ENCODE results near the gene MAP4K3.

MAP4K3 gene

DNA sequence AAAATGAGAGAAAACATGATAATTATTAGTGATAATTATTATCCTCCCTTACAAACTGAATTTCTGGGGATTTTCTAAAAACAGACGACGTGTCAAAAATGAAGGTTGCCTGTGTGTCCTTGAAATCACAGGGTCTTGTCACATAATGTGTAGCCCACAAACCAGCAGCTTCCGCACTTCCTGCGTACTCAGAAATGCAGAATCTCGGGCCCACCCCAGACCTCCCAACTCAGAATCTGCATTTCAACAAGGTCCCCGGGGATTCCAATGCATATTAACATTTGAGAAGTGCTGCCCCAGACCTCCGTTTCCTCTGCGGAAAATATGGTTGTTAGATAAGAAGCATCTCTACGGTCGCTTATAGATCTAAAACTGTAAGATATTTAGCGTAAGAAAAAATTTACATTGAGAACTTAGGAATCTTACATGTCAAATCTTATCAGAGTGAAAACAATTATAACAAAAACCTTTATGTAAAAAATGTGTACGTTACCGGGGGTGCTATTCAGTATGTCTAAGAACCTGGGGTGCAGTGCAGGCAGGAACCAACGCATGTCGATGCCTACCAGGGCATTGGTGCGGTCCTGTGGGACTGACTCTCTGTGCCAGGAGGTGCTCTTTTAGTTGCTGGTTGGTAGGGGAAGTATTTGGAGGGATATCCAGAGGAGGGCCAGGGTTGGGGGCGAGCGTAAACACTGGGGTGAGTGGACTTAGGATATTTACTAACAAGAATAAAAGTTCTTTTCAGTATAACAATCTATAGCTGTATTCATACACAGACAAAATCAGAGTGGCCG is 208.5 kb downstream of the MAP4K3 start:
- no peak for DNase-seq

DNA sequence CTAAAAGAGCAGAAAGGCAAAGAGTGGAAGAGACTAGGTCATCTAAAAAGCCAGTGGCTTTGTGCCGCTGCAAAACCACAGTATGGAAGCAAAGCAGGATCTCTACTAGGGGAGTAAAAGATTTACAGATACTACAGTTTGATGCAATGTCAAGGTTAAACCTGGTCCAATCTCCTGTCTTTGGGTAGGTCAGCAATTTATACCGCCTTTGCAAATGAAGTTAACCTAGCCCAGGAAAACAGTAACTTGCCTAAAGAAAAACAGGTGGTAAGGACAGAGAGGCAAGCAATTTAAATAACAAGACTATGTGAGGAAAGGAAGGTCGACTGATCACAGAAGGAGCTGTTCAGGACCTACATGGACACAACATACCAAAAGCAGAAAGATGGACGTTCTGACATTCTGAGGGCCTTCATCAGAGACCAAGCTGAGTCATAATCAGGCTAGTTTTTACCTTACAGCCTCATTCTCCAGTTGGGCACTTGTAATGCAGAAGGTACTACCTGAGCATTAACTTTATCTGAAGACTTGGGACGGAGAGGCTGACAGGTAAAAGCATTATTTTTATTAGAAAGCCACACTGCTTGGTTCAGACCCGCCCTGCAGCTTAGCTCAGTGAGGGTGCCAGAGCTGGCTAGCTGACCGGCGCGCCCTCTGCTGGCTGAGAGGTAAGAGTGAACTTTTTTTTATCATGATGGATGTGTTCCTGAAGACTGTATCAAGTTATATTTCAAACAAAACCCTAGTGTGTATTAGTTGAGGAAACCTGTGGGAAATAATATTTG is 209.3 kb downstream of the MAP4K3 start:
- peak; percentile 75 for DNase-seq

DNA sequence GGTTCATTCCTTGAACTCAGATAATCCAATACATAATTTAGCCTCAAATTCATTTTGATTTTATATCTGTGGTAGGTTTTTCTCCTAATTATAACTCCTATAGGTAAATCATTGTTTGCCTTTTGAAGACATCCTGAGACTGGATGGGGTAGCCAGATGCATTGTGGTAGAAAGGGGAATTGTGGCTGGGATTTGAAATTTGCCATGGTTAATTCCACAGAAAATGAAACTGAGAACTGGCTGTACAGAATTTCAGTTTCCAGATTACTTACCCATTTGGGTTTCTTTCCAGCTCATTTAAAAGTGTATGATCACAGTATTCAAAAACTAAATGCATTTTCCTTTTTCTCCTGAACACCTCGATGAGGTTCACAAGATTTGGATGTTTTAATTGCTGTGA is 211.5 kb downstream of the MAP4K3 start:
- DNase-seq: no peak

DNA sequence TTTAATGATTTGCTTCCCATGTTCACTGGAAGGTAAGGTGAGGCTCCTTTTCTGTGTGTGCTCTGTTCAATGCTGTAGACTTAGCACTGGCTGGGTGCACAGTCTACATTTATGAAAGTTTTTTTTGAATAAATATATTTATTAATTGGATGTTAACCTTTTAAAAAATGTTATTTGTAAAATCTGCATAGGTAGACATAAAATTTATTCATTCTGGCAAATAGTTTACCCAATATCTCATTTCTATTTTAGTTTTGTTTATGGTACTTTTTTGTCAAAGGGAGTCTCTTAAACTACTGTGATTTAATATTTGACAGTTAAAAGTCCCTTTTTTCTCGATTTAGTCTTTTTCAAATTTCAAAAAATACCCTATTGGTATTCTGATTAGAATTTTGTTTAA is 213.2 kb downstream of the MAP4K3 start:
- DNase-seq: no peak

GRCh38 chr2:39221459-39221858 is 215.6 kb downstream of the MAP4K3 start:
- no peak for DNase-seq

GRCh38 chr2:39220136-39220535 is 216.9 kb downstream of the MAP4K3 start:
- no peak for DNase-seq

- no peak for DNase-seq
Observed at GRCh38 chr2:39218391-39218790, 218.7 kb downstream of the MAP4K3 start.

GRCh38 chr2:39217192-39217550 is 219.9 kb downstream of the MAP4K3 start:
- DNase-seq: no peak

- no peak for DNase-seq
Observed at GRCh38 chr2:39216346-39217191, 220.5 kb downstream of the MAP4K3 start.

DNA sequence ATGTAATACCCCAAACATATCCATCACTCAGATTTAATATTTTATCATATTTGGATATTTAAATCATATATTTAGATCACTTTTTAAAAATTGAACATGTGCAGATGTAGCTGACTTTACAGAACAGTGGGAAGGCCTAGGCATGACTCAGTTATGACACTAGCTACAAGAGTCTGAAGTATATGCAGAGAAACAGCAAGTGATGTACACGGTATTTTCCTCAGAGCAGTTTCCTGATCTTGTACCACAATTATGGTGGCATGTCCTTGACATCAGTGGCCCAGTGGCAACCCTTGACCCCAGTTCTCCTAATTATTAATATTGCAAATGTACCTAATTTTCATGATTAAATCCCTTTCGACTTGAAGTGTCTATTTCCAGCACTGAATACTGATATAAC is 221.5 kb downstream of the MAP4K3 start:
- no peak for DNase-seq

DNA sequence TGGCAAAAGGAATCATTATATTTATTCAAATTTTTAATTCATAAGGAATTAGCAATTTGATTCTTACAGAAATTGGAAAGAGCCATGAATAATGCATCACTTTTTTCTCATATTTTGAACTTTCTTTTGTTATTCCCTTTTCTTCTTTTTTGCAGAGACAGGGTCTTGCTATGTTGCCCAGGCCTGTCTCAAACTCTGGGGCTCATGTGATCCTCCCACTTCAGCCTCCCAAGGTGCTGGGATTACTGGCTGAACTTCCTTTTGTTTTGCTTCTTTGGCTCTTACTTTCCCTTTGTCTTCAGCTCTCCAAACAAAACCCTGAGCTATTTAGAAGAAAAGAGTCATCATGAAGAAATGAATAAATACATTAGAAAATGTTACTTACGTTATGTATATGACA is 224.1 kb downstream of the MAP4K3 start:
- no peak for DNase-seq

DNA sequence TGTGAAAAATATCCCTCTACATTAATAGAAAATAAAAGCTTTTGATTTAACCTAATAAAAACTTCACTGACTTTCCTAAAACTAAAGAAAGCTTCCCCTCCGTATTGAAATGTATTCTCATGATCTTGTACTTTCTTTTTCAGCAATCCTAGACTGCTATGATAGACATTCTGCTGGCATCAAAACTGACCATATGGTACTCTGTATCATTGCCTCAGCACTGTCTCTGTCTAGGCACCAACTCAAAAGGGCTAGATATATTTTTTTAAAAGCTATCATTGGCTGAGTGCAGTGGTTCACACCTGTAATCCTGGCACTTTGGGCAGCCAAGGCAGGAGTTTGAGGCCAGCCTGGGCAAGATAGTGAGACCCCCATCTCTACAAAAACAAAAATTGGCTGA is 226.2 kb downstream of the MAP4K3 start:
- peak; percentile 2 for DNase-seq

DNA sequence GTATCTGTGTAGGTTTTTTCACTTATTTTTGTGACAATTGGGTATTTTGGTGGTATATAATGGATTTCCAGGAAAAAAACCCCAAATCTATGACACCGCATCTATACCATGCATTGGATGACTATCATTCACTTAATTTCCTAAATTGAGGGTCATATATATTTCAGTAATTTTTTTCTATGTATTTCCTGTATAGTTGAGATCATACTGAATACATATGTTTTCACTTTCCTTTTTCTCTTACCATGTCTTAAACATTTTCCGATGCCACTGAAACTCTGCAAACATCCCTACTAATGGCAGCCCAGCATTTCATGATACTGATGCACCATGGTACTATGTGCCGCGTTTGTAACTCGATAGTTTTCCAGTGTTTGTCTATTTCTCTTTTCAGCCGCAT is 233.7 kb downstream of the MAP4K3 start:
- no peak for DNase-seq

DNA sequence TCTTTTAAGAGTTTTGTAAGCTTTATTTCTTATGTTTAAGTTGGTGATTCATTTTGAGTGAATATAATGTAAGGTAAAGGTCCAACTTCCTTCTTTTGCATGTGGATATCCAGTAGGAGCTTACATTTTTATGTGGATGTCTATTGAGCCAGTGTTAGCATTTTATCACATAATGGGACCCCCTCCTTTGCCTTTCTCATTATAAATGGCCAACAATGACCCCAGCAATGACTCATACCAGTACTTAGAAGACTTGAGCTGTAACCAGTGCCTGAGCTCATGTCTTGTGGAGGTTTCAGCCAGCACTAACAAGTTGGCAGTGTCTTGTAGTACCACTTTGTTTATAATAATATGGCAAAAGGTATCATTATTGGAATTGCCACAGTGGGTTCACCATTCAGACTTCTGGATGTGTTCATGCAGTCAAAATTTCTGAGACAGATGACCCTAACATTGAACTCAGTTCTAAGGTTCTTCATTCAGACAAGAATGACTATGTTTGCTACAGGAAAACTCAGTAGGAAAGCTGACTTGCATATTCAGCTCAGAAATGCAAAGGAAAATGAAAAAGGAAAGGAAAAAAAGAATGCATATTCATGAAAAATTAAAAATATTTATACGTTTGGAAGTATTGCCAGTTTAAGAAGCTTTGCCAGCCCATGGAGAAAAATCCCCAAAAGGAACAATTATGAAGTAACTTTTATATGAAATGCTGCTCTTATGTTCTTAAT is 234.3 kb downstream of the MAP4K3 start:
- DNase-seq: no peak
